Endothelial cell of umbilical vein (primary cell): ENCODE data around the gene ZFR2. TPM values are rescaled to one million over a fixed set of nuclear protein-coding genes. Genes with fewer than 3 reads are reported as not detected.

Experiments
- BruUV-seq: library from RNA; stranded (reverse); fragments of 400-500 nt; replicated peaks from 2 replicates; lab custom pipeline; 2021; lab: Mats Ljungman, UMichigan
- CTCF ChIA-PET: fragments of 300-600, 350-600 bp; sonication (Branson Sonifier 250); formaldehyde crosslinking; loops from one replicate; lab custom pipeline; 2021; ENCODE audit warnings: antibody characterized with exemption, inconsistent platforms; lab: Charles Lee
- POLR2A ChIA-PET: fragments of 300-600, 350-600 bp; sonication (Branson Sonifier 250); formaldehyde crosslinking; loops from one replicate; lab custom pipeline; 2021; ENCODE audit warnings: antibody characterized with exemption, inconsistent platforms; lab: Charles Lee
- DNase-seq: peaks from one replicate; pipeline ENCODE4 v3.0.0-alpha.2; 2011; ENCODE audit warnings: low read depth, low spot score
- FAIRE-seq: peaks from 2 replicates; lab custom pipeline; 2011; peaks lifted over from hg19 to GRCh38; lab: Jason Lieb, UNC
- H2AFZ ChIP-seq: 2 replicates; pipeline ENCODE4 v1.6.0; 2012; ENCODE audit warnings: low read depth, low read length, control low read depth, inconsistent platforms
- H3K27ac ChIP-seq: 2 replicates; pipeline ENCODE4 v1.5.1; 2011; ENCODE audit warnings: low read depth, mild to moderate bottlenecking, control low read depth, low read length, moderate library complexity; ENCODE audit not compliant: insufficient read depth
- H3K27me3 ChIP-seq, 2 experiments: 2 replicates each; pipeline versions ENCODE4 v1.6.0 to v1.6.1; 2011; ENCODE audit warnings: low read length in 2 of 2, mixed read lengths in 1 of 2; ENCODE audit not compliant: control insufficient read depth in 2 of 2, insufficient read depth in 2 of 2
- H3K36me3 ChIP-seq, 2 experiments: 2 replicates in 1 of 2; 3 replicates in 1 of 2; pipeline ENCODE4 v1.5.1; 2011; ENCODE audit warnings: low read length in 2 of 2, mild to moderate bottlenecking in 1 of 2, moderate library complexity in 1 of 2; ENCODE audit not compliant: control insufficient read depth in 2 of 2, insufficient read depth in 2 of 2; ENCODE audit errors: extremely low read depth in 1 of 2
- H3K4me1 ChIP-seq: 3 replicates; pipeline ENCODE4 v1.5.1; 2011; ENCODE audit warnings: mild to moderate bottlenecking, low read length; ENCODE audit not compliant: control insufficient read depth, insufficient read depth; ENCODE audit errors: extremely low read depth
- H3K4me2 ChIP-seq: 2 replicates; pipeline ENCODE4 v1.6.1; 2011; ENCODE audit warnings: low read length, control low read depth, mixed read lengths; ENCODE audit not compliant: insufficient read depth
- H3K4me3 ChIP-seq, 3 experiments: fragments of 200-600 bp in 1 of 3; sonication (generic), shearing (Covaris generic) in 1 of 3; replicated peaks in 1 of 3; 2 replicates each; pipeline ENCODE4 v1.5.1; 2011 to 2016; ENCODE audit warnings: control low read depth in 3 of 3, low read length in 3 of 3, mild to moderate bottlenecking in 2 of 3, inconsistent platforms in 1 of 3, low read depth in 1 of 3, moderate library complexity in 1 of 3; ENCODE audit not compliant: insufficient read depth in 1 of 3
- H3K79me2 ChIP-seq: 2 replicates; pipeline ENCODE4 v1.6.0; 2012; ENCODE audit warnings: low read length, inconsistent platforms; ENCODE audit not compliant: control insufficient read depth, insufficient read depth
- H3K9ac ChIP-seq: replicated peaks from 2 replicates; pipeline ENCODE3; 2011; ENCODE audit warnings: low read length, control low read depth; ENCODE audit not compliant: insufficient read depth; ENCODE audit errors: extremely low read depth
- H3K9me1 ChIP-seq: replicated peaks from 3 replicates; pipeline ENCODE4 v1.6.0; 2011; ENCODE audit warnings: mild to moderate bottlenecking, low read length; ENCODE audit not compliant: control insufficient read depth, insufficient read depth; ENCODE audit errors: extremely low read depth
- H3K9me3 ChIP-seq: replicated peaks from 2 replicates; pipeline ENCODE4 v1.5.1; 2012; ENCODE audit warnings: low read length, inconsistent platforms; ENCODE audit not compliant: control insufficient read depth, insufficient read depth
- H4K20me1 ChIP-seq: replicated peaks from 2 replicates; pipeline ENCODE3; 2011; ENCODE audit warnings: mild to moderate bottlenecking, low read length; ENCODE audit not compliant: control insufficient read depth, insufficient read depth; ENCODE audit errors: extremely low read depth
- EZH2 ChIP-seq: IDR thresholded peaks from 2 replicates; pipeline ENCODE4 v1.6.1; 2012; ENCODE audit warnings: borderline replicate concordance, low read depth, mild to moderate bottlenecking, moderate library complexity, low read length, inconsistent platforms; ENCODE audit not compliant: severe bottlenecking
- FOS ChIP-seq: IDR thresholded peaks from 2 replicates; pipeline ENCODE4 v1.6.1; 2011; ENCODE audit warnings: mild to moderate bottlenecking, low read length, moderate library complexity, borderline replicate concordance; ENCODE audit not compliant: insufficient read depth
- GATA2 ChIP-seq: IDR thresholded peaks from 2 replicates; pipeline ENCODE4 v1.7.0; 2011; ENCODE audit warnings: low read depth, mild to moderate bottlenecking, moderate library complexity, mixed read lengths, low read length; ENCODE audit not compliant: insufficient read length, insufficient read depth
- JUN ChIP-seq: IDR thresholded peaks from 2 replicates; pipeline ENCODE4 v1.6.1; 2011; ENCODE audit warnings: borderline replicate concordance, low read depth; ENCODE audit not compliant: insufficient read length, insufficient read depth
- MYC ChIP-seq: IDR thresholded peaks from one replicate; pipeline ENCODE4 v1.6.1; 2011; ENCODE audit warnings: mild to moderate bottlenecking, low read depth, low read length
- POLR2A ChIP-seq: IDR thresholded peaks from 2 replicates; pipeline ENCODE4 v1.6.1; 2012; ENCODE audit warnings: low read depth, mild to moderate bottlenecking, control low read depth, low read length
- POLR2AphosphoS5 ChIP-seq: IDR thresholded peaks from 2 replicates; pipeline ENCODE4 v1.6.1; 2012; ENCODE audit warnings: low read depth, mild to moderate bottlenecking, control low read depth, low read length, moderate library complexity; ENCODE audit not compliant: insufficient read depth
- dilution Hi-C: fragments of 300-500 bp; cut with MboI; formaldehyde crosslinking; loops from one replicate; pipeline ENCODE4 v1.15.0; 2019; ENCODE audit warnings: low sequenced_read_pairs; ENCODE audit not compliant: extremely low pct_ligation_motif_present
- intact Hi-C: fragments of 100-400 bp; cut with micrococcal nuclease; formaldehyde crosslinking; loops from one replicate; pipeline ENCODE4 v1.10.0; 2022
- polyA plus RNA-seq, 4 experiments: library from polyadenylated mRNA; depleted of rRNA in 3 of 4; stranded (reverse) in 3 of 4; unstranded in 1 of 4; fragments of >200 nt; gene quantifications; 2 replicates each; pipeline versions ENCODE4 v1.2.1 to v1.2.3, GENCODE V29; 2011 to 2012; ENCODE audit warnings: missing spikeins in 1 of 4
- total RNA-seq: library from RNA; stranded (reverse); gene quantifications from 2 replicates; pipeline ENCODE4 v1.2.3, GENCODE V29; 2021
- TF ChIP-seq, protein P1 (sequence below), 2 donors: IDR thresholded peaks; 1 replicate in 1 of 2; 2 replicates in 1 of 2; pipeline ENCODE4 v1.5.1; 2011; ENCODE audit warnings: low read length in 2 of 2, mild to moderate bottlenecking in 2 of 2, moderate library complexity in 2 of 2, control low read depth in 1 of 2, inconsistent platforms in 1 of 2, low read depth in 1 of 2; ENCODE audit not compliant: insufficient read depth in 1 of 2; ENCODE audit errors: extremely low read depth in 1 of 2
- TF ChIP-seq, protein P2 (sequence below): IDR thresholded peaks from 2 replicates; pipeline ENCODE4 v1.6.1; 2011; ENCODE audit not compliant: insufficient read depth, insufficient read length

The ZFR2 gene
- total and polyA plus RNA-seq, 2 donors (not counting 3 experiments of a cell fraction or from before 2014, with no cell fraction given) = not detected

DNA sequence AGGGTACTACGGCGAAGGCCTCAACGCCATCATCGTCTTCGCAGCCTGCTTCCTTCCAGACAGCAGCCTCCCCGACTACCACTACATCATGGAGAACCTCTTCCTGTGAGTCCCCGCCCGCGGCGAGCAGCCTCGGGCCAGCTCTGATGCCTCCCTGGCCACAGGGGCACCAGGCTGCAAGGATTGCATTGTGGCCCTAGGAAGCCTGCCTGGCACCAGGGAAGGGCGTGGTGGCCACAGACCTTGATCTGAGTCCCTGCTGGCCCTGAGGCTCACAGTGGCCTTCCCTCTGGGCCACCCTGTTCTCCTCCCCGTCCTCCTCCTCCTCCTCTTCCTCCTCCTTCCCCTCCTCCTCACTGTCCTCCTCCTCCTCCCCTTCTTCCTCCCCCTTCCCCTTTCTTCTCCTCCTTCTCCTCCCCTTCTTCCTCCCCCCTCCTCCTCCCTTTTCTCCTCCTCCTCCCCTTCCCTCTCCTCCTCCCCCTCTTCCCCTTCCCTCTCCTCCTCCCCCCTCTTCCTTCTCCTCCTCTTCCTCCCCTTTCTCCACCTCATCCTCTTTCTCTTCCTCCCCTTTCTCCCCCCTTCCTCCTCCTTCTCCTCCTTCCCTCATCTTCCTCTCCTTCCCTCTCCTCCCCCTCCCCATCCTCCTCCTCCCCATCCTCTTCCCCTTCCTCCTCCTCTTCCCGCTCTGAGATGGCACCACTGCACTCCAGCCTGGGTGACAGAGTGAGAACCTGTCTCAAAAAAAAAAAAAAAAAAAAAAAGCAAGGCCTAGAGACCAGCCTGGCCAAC, 39.6 kb upstream of the ZFR2 start:
- DNase-seq = no peak
- H2AFZ ChIP-seq = no peak overlapping the region
- no peaks in the 10 kb centered on the region for H3K79me2 ChIP-seq
- BruUV-seq = no TSS peak
- no peaks in the 10 kb centered on the region for H3K9me3 ChIP-seq
- H3K9me1 ChIP-seq = no peaks in the 10 kb centered on the region
- no peak overlapping the region for H3K27ac ChIP-seq
- CTCF ChIA-PET = no interaction called here
- no peak overlapping the region for H3K4me2 ChIP-seq
- no peak overlapping the region for H3K4me3 ChIP-seq
- no peak overlapping the region for H3K9ac ChIP-seq
- TF ChIP-seq, protein P1, sequence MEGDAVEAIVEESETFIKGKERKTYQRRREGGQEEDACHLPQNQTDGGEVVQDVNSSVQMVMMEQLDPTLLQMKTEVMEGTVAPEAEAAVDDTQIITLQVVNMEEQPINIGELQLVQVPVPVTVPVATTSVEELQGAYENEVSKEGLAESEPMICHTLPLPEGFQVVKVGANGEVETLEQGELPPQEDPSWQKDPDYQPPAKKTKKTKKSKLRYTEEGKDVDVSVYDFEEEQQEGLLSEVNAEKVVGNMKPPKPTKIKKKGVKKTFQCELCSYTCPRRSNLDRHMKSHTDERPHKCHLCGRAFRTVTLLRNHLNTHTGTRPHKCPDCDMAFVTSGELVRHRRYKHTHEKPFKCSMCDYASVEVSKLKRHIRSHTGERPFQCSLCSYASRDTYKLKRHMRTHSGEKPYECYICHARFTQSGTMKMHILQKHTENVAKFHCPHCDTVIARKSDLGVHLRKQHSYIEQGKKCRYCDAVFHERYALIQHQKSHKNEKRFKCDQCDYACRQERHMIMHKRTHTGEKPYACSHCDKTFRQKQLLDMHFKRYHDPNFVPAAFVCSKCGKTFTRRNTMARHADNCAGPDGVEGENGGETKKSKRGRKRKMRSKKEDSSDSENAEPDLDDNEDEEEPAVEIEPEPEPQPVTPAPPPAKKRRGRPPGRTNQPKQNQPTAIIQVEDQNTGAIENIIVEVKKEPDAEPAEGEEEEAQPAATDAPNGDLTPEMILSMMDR (IDR thresholded peaks at IDR 0.05; ENCODE audit: extremely low read depth in 1 of 2, insufficient read depth in 1 of 2, low read depth in 1 of 2, low read length in 2 of 2) = no peak
- TF ChIP-seq, protein P2, sequence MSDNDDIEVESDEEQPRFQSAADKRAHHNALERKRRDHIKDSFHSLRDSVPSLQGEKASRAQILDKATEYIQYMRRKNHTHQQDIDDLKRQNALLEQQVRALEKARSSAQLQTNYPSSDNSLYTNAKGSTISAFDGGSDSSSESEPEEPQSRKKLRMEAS = no peak
- no peak for TF ChIP-seq FOS
- no peak for TF ChIP-seq EZH2
- TF ChIP-seq POLR2AphosphoS5 = no peak
- TF ChIP-seq JUN = no peak
- TF ChIP-seq GATA2 = no peak
- TF ChIP-seq MYC = no peak
- no peak for TF ChIP-seq POLR2A
- no peaks in the 10 kb centered on the region for H3K4me1 ChIP-seq
- no peaks in the 10 kb centered on the region for H3K27me3 ChIP-seq
- intact Hi-C loops (no loop called here), dilution Hi-C loops (no loop called here)
- H4K20me1 ChIP-seq = no peaks in the 10 kb centered on the region
- FAIRE-seq = no peak
- POLR2A ChIA-PET = no interaction called here
- no peaks in the 10 kb centered on the region for H3K36me3 ChIP-seq
